Fibroblast of mammary gland (primary cell): ENCODE data around the gene ASF1A.
A peak's percentile ranks its signal among the peaks of the same experiment; 100 is the strongest.

Experiments used
- DNase-seq: peaks from one replicate; pipeline ENCODE4 v3.0.0-alpha.2; 2010; ENCODE audit warnings: low read depth
- H3K4me3 ChIP-seq: 2 replicates; pipeline ENCODE4 v1.5.1; 2011; ENCODE audit warnings: low read depth, mild to moderate bottlenecking, low read length, moderate library complexity; ENCODE audit not compliant: control insufficient read depth
- CTCF ChIP-seq: conservative IDR thresholded peaks from 2 replicates; pipeline ENCODE4 v1.5.1; 2011; ENCODE audit warnings: low read depth, low read length, inconsistent platforms; ENCODE audit not compliant: control insufficient read depth, insufficient read depth

The ASF1A gene

GRCh38 chr6:118934461-118935330 is 40.7 kb downstream of the ASF1A start, which contains the start of gene MCM9:
Gene MCM9, minus strand, starts transcription at chr6:118935159. Its CDS starts 3,436 bp downstream, at chr6:118931723.
- DNase-seq: peak; percentile 79
- TF ChIP-seq CTCF: no peak
- H3K4me3 ChIP-seq: peak within 1 kb of the TSS; percentile 75

GRCh38 chr6:118935331-118935668 is 41.3 kb downstream of the ASF1A start:
- DNase-seq: no peak
- TF ChIP-seq CTCF: no peak
- H3K4me3 ChIP-seq: peak overlapping the region; percentile 66

- no peak for TF ChIP-seq CTCF
- H3K4me3 ChIP-seq: no peak overlapping the region
- no peak for DNase-seq
Observed at GRCh38 chr6:118935978-118936703, 42.2 kb downstream of the ASF1A start.

GRCh38 chr6:118939683-118940082 is 45.7 kb downstream of the ASF1A start:
- H3K4me3 ChIP-seq: no peak overlapping the region
- DNase-seq: no peak
- no peak for TF ChIP-seq CTCF

- H3K4me3 ChIP-seq: no peak overlapping the region
- DNase-seq: no peak
- no peak for TF ChIP-seq CTCF
Observed at GRCh38 chr6:118940770-118941169, 46.8 kb downstream of the ASF1A start.

- no peak for DNase-seq
- TF ChIP-seq CTCF: no peak
Observed at GRCh38 chr6:118945217-118945616, 51.3 kb downstream of the ASF1A start.

More at GRCh38 chr6:118945217-118945616, 51.3 kb downstream of the ASF1A start:
- no peak overlapping the region for H3K4me3 ChIP-seq
